GM23338 (cell line): ENCODE results near the gene SMARCE1. TPM values are rescaled to one million over a fixed set of nuclear protein-coding genes. Genes with fewer than 3 reads are reported as not detected.

Experiments
- ATAC-seq: fragments of 200-7000 bp; cut with Tn5 transposase; 3 replicates; pipeline ENCODE4 v1.9.1; 2020
- DNase-seq: peaks from one replicate; pipeline ENCODE4 v3.0.0-alpha.2; 2015; ENCODE audit warnings: low spot score
- H2AFZ ChIP-seq: fragments of 200-600 bp; sonication (generic); 2 replicates; pipeline ENCODE4 v1.8.0; 2016; ENCODE audit warnings: antibody characterized with exemption, mild to moderate bottlenecking, moderate library complexity
- H3F3A ChIP-seq: fragments of 200-600 bp; sonication (generic); replicated peaks from 2 replicates; pipeline ENCODE4 v1.8.0; 2017; ENCODE audit warnings: antibody characterized with exemption, mixed run types, low read depth
- H3K27ac ChIP-seq: fragments of 200-600 bp; sonication (generic); 2 replicates; pipeline ENCODE4 v1.6.1; 2016; ENCODE audit warnings: low read depth
- H3K27me3 ChIP-seq: fragments of 200-600 bp; sonication (generic); 2 replicates; pipeline ENCODE4 v1.8.0; 2016; ENCODE audit warnings: mild to moderate bottlenecking, mixed run types, moderate library complexity; ENCODE audit not compliant: insufficient read depth
- H3K36me3 ChIP-seq: fragments of 200-600 bp; sonication (generic); 2 replicates; pipeline ENCODE4 v1.8.0; 2016; ENCODE audit warnings: mild to moderate bottlenecking; ENCODE audit not compliant: insufficient read depth
- H3K4me1 ChIP-seq: fragments of 200-600 bp; sonication (generic); 2 replicates; pipeline ENCODE4 v1.8.0; 2016; ENCODE audit warnings: mild to moderate bottlenecking, moderate library complexity; ENCODE audit not compliant: insufficient read depth
- H3K4me2 ChIP-seq: fragments of 200-600 bp; sonication (generic); 2 replicates; pipeline ENCODE4 v1.7.1; 2017; ENCODE audit warnings: mixed run types
- H3K4me3 ChIP-seq: fragments of 200-600 bp; sonication (generic); 2 replicates; pipeline ENCODE4 v1.6.1; 2016; ENCODE audit warnings: mixed run types
- H3K79me2 ChIP-seq: fragments of 200-600 bp; sonication (generic); replicated peaks from 2 replicates; pipeline ENCODE4 v1.8.0; 2017; ENCODE audit warnings: mild to moderate bottlenecking; ENCODE audit not compliant: insufficient read depth
- H3K9me2 ChIP-seq: fragments of 200-600 bp; sonication (generic); 2 replicates; pipeline ENCODE4 v1.8.0; 2017; ENCODE audit not compliant: insufficient read depth
- H4K20me1 ChIP-seq: fragments of 200-600 bp; sonication (generic); replicated peaks from 2 replicates; pipeline ENCODE4 v1.8.0; 2017; ENCODE audit warnings: mild to moderate bottlenecking; ENCODE audit not compliant: insufficient read depth
- H3K27ac Mint-ChIP-seq: 2 replicates; pipeline ENCODE4 v1.8.0; 2020; ENCODE audit warnings: inconsistent platforms, mild to moderate bottlenecking, moderate library complexity, mixed read lengths
- H3K27me3 Mint-ChIP-seq: 3 replicates; pipeline ENCODE4 v1.8.0; 2022; ENCODE audit warnings: low read depth, mild to moderate bottlenecking, moderate library complexity, mixed read lengths, inconsistent platforms; ENCODE audit not compliant: insufficient read depth, poor library complexity
- H3K36me3 Mint-ChIP-seq: 3 replicates; pipeline ENCODE4 v1.8.0; 2021; ENCODE audit warnings: low read depth, mild to moderate bottlenecking, inconsistent platforms, moderate library complexity, mixed read lengths
- H3K4me1 Mint-ChIP-seq: 3 replicates; pipeline ENCODE4 v1.8.0; 2020; ENCODE audit warnings: mild to moderate bottlenecking, inconsistent platforms, mixed read lengths
- H3K4me3 Mint-ChIP-seq: 3 replicates; pipeline ENCODE4 v1.8.0; 2021; ENCODE audit warnings: moderate library complexity, mild to moderate bottlenecking, inconsistent platforms, mixed read lengths
- H3K9me3 Mint-ChIP-seq: 3 replicates; pipeline ENCODE4 v1.8.0; 2020; ENCODE audit warnings: moderate library complexity, mild to moderate bottlenecking, inconsistent platforms, mixed read lengths
- CREB1 ChIP-seq: fragments of 250-450 bp; sonication (Bioruptor Pico); IDR thresholded peaks from 2 replicates; pipeline ENCODE4 v1.5.0; 2020; ENCODE audit warnings: low read depth, mild to moderate bottlenecking, moderate library complexity
- EZH2phosphoT487 ChIP-seq: fragments of 200-600 bp; sonication (generic); IDR thresholded peaks from one replicate; pipeline ENCODE4 v1.8.1; 2018; ENCODE audit warnings: antibody characterized with exemption; ENCODE audit not compliant: unreplicated experiment
- JUNB ChIP-seq: IDR thresholded peaks from one replicate; pipeline ENCODE4 v1.6.1; 2016; ENCODE audit warnings: antibody characterized with exemption; ENCODE audit not compliant: unreplicated experiment
- REST ChIP-seq: IDR thresholded peaks from one replicate; pipeline ENCODE4 v1.6.1; 2018; ENCODE audit warnings: antibody characterized with exemption; ENCODE audit not compliant: unreplicated experiment
- ZNF331 ChIP-seq: fragments of 250-450 bp; sonication (Bioruptor Pico); IDR thresholded peaks from 2 replicates; pipeline ENCODE4 v1.5.0; 2020; ENCODE audit warnings: low read depth, mild to moderate bottlenecking, moderate library complexity
- ZNF462 ChIP-seq: fragments of 250-450 bp; sonication (Bioruptor Pico); IDR thresholded peaks from 2 replicates; pipeline ENCODE4 v1.5.0; 2020; ENCODE audit warnings: mild to moderate bottlenecking, moderate library complexity
- polyA plus RNA-seq: library from polyadenylated mRNA; unstranded; fragments of >200 nt; fragmentation: Nextera tagmentation; extraction: Ambion mirVana; gene quantifications from 2 replicates; pipeline ENCODE4 v1.2.1, GENCODE V29; 2016
- total RNA-seq: library from RNA; depleted of rRNA; stranded (reverse); fragments of >200 nt; shearing (Covaris generic); gene quantifications from 2 replicates; pipeline ENCODE4 v1.2.3, GENCODE V29; 2014

SMARCE1 gene
- total and polyA plus RNA-seq, 2 experiments from 2014 or later = 101 to 258 TPM

GRCh38 chr17:40675905-40676304, 28.3 kb upstream of the SMARCE1 start:
- H3K4me3 Mint-ChIP-seq = no peak overlapping the region
- no peak overlapping the region for H3K4me3 ChIP-seq
- no peaks in the 10 kb centered on the region for H3F3A ChIP-seq
- no peaks in the 10 kb centered on the region for H3K27me3 ChIP-seq
- H3K4me1 Mint-ChIP-seq = peaks cover 6% of the 10 kb centered on the region; the same call in 2 of the 3 replicates
- H3K9me2 ChIP-seq = no peaks in the 10 kb centered on the region
- H3K27ac ChIP-seq = no peak overlapping the region
- H3K36me3 Mint-ChIP-seq = no peaks in the 10 kb centered on the region
- H3K79me2 ChIP-seq = no peaks in the 10 kb centered on the region
- no peak for TF ChIP-seq EZH2phosphoT487
- no peak for TF ChIP-seq JUNB
- TF ChIP-seq ZNF331 (CRISPR knock-in tag) = no peak
- no peak for TF ChIP-seq REST
- no peak for TF ChIP-seq ZNF462 (CRISPR knock-in tag)
- no peak for TF ChIP-seq CREB1 (CRISPR knock-in tag)
- DNase-seq (peak; percentile 21), ATAC-seq (no peak)
- no peaks in the 10 kb centered on the region for H3K36me3 ChIP-seq
- H3K9me3 Mint-ChIP-seq = no peaks in the 10 kb centered on the region
- H4K20me1 ChIP-seq = no peaks in the 10 kb centered on the region
- no peak overlapping the region for H3K27ac Mint-ChIP-seq
- peaks cover 4% of the 10 kb centered on the region for H3K27me3 Mint-ChIP-seq
- H3K4me2 ChIP-seq = no peak overlapping the region
- H3K4me1 ChIP-seq = peaks cover 4% of the 10 kb centered on the region; the same call in 1 of the 2 replicates
- H2AFZ ChIP-seq = no peak overlapping the region
